K562 (cell line): ENCODE measurements around the gene GBX1. TPM values are rescaled to one million over a fixed set of nuclear protein-coding genes. Genes with fewer than 3 reads are reported as not detected.
A peak's percentile ranks its signal among the peaks of the same experiment; 100 is the strongest.

Experiments used
- BRD9 ChIP-seq: fragments of 450-650 bp; IDR thresholded peaks from 2 replicates; pipeline ENCODE4 v1.6.1; 2018; ENCODE audit warnings: low read depth; ENCODE audit not compliant: partially characterized antibody
- CBX1 ChIP-seq: sonication (generic); IDR thresholded peaks from 2 replicates; pipeline ENCODE4 v1.6.1; 2016; ENCODE audit warnings: antibody characterized with exemption, low read depth, mild to moderate bottlenecking
- CBX3 ChIP-seq, 2 experiments: IDR thresholded peaks; 1 replicate in 1 of 2; 2 replicates in 1 of 2; pipeline ENCODE4 v1.6.1; 2012; ENCODE audit warnings: inconsistent platforms in 2 of 2, low read length in 2 of 2, borderline replicate concordance in 1 of 2, control low read depth in 1 of 2
- CREB1 ChIP-seq, 2 experiments: sonication (generic) in 1 of 2; formaldehyde crosslinking in 1 of 2; IDR thresholded peaks; 2 replicates each; pipeline versions ENCODE4 v1.6.1 to v1.8.0; 2012 to 2022; ENCODE audit warnings: inconsistent platforms in 1 of 2, mild to moderate bottlenecking in 1 of 2, missing genetic modification reagents in 1 of 2, moderate library complexity in 1 of 2
- ESRRA ChIP-seq: fragments of 450-650 bp; IDR thresholded peaks from 2 replicates; pipeline ENCODE4 v1.6.1; 2014; ENCODE audit warnings: low read depth, mild to moderate bottlenecking, moderate library complexity, borderline replicate concordance
- IRF2 ChIP-seq: sonication (generic); formaldehyde crosslinking; IDR thresholded peaks from 2 replicates; pipeline ENCODE4 v1.8.1; 2022; ENCODE audit warnings: mild to moderate bottlenecking, missing genetic modification reagents
- MTA3 ChIP-seq: fragments of 450-650 bp; formaldehyde crosslinking; IDR thresholded peaks from 2 replicates; pipeline ENCODE4 v1.6.1; 2017; ENCODE audit warnings: mild to moderate bottlenecking, borderline replicate concordance
- NFATC3 ChIP-seq: fragments of 450-650 bp; IDR thresholded peaks from 2 replicates; pipeline ENCODE4 v1.6.1; 2017; ENCODE audit warnings: mild to moderate bottlenecking
- NFIC ChIP-seq: fragments of 450-650 bp; IDR thresholded peaks from 2 replicates; pipeline ENCODE4 v1.6.1; 2017; ENCODE audit warnings: mild to moderate bottlenecking, inconsistent platforms
- NR2C2 ChIP-seq, 2 experiments: fragments of 200-800 bp in 1 of 2; sonication (Bioruptor generic) in 1 of 2; sonication (generic) in 1 of 2; formaldehyde crosslinking in 1 of 2; IDR thresholded peaks; 2 replicates each; pipeline versions ENCODE4 v1.6.1 to v1.8.0; 2016 to 2022; ENCODE audit warnings: mild to moderate bottlenecking in 1 of 2, missing compliant biosample characterization in 1 of 2, missing genetic modification characterization in 1 of 2, missing genetic modification reagents in 1 of 2
- TCF3 ChIP-seq: sonication (generic); formaldehyde crosslinking; IDR thresholded peaks from 2 replicates; pipeline ENCODE4 v1.4.0; 2020; ENCODE audit warnings: mild to moderate bottlenecking, missing genetic modification reagents
- TOE1 ChIP-seq, 2 experiments: fragments of 450-650 bp in 1 of 2; sonication (generic) in 1 of 2; formaldehyde crosslinking in 1 of 2; IDR thresholded peaks; 2 replicates each; pipeline versions ENCODE4 v1.7.1 to v1.8.0; 2016 to 2022; ENCODE audit warnings: borderline replicate concordance in 2 of 2, mild to moderate bottlenecking in 2 of 2, antibody characterized with exemption in 1 of 2, inconsistent platforms in 1 of 2, low read depth in 1 of 2, missing genetic modification reagents in 1 of 2, moderate library complexity in 1 of 2
- ZNF668 ChIP-seq: fragments of 250-450 bp; sonication (Bioruptor Pico); IDR thresholded peaks from 2 replicates; pipeline ENCODE4 v1.8.0; 2022; ENCODE audit warnings: mild to moderate bottlenecking, inconsistent platforms
- polyA plus RNA-seq, 8 experiments: library from polyadenylated mRNA; depleted of rRNA in 4 of 8; stranded (reverse) in 5 of 8; unstranded in 3 of 8; fragments of >200 nt; fragmentation: Nextera tagmentation in 2 of 8; fragmentation: Illumina TruSeq in 1 of 8; extraction: Ambion mirVana in 2 of 8; extraction: Trizol in 1 of 8; gene quantifications; 2 replicates each; pipeline versions ENCODE4 v1.2.1 to v1.2.3, GENCODE V29; 2011 to 2014; ENCODE audit warnings: inconsistent platforms in 1 of 8, missing spikeins in 1 of 8
- total RNA-seq, 7 experiments: library from RNA; depleted of rRNA in 6 of 7; stranded (reverse); fragments of >200 nt in 6 of 7; fragmentation: Illumina TruSeq in 2 of 7; extraction: Trizol in 2 of 7; gene quantifications; 2 replicates each; pipeline versions ENCODE4 v1.2.1 to v1.2.3, GENCODE V29; 2011 to 2021; ENCODE audit warnings: low replicate concordance in 1 of 7
- TF ChIP-seq, protein P1 (sequence below), 2 experiments: IDR thresholded peaks; 2 replicates each; pipeline ENCODE4 v1.6.1; 2011; ENCODE audit warnings: borderline replicate concordance in 1 of 2, control low read depth in 1 of 2, low read depth in 1 of 2, low read length in 1 of 2, mild to moderate bottlenecking in 1 of 2, mixed read lengths in 1 of 2, moderate library complexity in 1 of 2; ENCODE audit not compliant: insufficient read depth in 1 of 2, insufficient read length in 1 of 2, poor library complexity in 1 of 2, severe bottlenecking in 1 of 2; ENCODE audit errors: extremely low read depth in 1 of 2
- TF ChIP-seq, protein P2 (sequence below): fragments of 250-450 bp; sonication (Bioruptor Pico); IDR thresholded peaks from 2 replicates; pipeline ENCODE4 v1.5.0; 2021
- TF ChIP-seq, protein P3 (sequence below): fragments of 450-650 bp; conservative IDR thresholded peaks from 2 replicates; pipeline ENCODE4 v1.6.1; 2016; ENCODE audit warnings: missing genetic modification characterization, low read depth, mild to moderate bottlenecking, control low read depth, missing compliant biosample characterization
- TF ChIP-seq, protein P4 (sequence below): fragments of 250-450 bp; sonication (Bioruptor Pico); IDR thresholded peaks from 2 replicates; pipeline ENCODE4 v1.4.0; 2020; ENCODE audit warnings: mild to moderate bottlenecking
- TF ChIP-seq, protein P5 (sequence below): fragments of 200-800 bp; sonication (Bioruptor generic); IDR thresholded peaks from 2 replicates; pipeline ENCODE4 v1.6.1; 2017; ENCODE audit warnings: missing genetic modification characterization, missing compliant biosample characterization

The GBX1 gene
- total and polyA plus RNA-seq, 9 of the 15 experiments (the other 6 are each of a cell fraction or from before 2014, with no cell fraction given), result not detected

DNA sequence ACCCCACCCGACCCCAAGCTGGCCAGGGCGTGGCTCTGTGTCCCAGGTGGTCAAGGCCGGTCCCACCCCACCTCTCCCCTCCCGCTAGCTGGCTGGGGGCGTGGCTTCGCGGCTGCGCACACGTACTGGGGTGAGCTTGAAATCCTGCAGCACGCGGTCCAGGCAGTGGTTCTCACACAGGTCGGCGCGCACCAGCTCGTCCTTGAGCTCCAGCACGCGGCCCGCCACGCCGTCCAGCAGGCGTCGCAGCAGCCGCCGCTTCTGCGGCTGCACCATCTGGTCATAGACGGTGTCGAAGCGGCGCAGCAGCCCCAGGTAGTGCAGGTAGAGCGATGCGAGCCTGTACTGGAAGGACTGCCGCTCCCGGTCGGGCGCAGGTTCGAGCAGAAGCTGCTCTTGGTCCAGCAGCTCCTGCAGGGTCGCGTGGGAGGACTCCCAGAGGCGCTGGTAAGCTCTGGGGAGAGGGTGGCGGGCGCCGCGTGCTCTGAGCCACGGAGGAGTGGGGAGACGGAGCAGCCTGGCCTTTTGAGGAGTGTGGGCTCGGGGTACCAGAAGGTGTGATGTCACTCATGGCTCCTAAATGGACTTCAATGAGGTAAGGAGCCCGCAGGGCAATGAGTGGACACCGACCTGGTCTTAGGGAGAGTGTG is 37.0 kb upstream of the GBX1 start (continued):
- no peak for TF ChIP-seq BRD9
- 0 out of 2 replicates have a peak, but pooled peaks have one; percentile 34 for TF ChIP-seq CBX1
- TF ChIP-seq TCF3 (CRISPR knock-in tag), result no peak
- TF ChIP-seq, protein P1, sequence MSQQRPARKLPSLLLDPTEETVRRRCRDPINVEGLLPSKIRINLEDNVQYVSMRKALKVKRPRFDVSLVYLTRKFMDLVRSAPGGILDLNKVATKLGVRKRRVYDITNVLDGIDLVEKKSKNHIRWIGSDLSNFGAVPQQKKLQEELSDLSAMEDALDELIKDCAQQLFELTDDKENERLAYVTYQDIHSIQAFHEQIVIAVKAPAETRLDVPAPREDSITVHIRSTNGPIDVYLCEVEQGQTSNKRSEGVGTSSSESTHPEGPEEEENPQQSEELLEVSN (IDR thresholded peaks at IDR 0.05; ENCODE audit: borderline replicate concordance in 1 of 2, extremely low read depth in 1 of 2, insufficient read depth in 1 of 2, insufficient read length in 1 of 2, low read depth in 1 of 2, low read length in 1 of 2, poor library complexity in 1 of 2, severe bottlenecking in 1 of 2), result peak; percentile 81 to 97
- peak; percentile 48; the same call in 1 of the 2 replicates for TF ChIP-seq NR2C2 (CRISPR knock-in tag; IDR thresholded peaks at IDR 0.05)
- no peak for TF ChIP-seq NR2C2 (tag; IDR thresholded peaks at IDR 0.05)
- TF ChIP-seq IRF2 (CRISPR knock-in tag), result peak; percentile 63; the same call in 1 of the 2 replicates
- TF ChIP-seq, protein P2, sequence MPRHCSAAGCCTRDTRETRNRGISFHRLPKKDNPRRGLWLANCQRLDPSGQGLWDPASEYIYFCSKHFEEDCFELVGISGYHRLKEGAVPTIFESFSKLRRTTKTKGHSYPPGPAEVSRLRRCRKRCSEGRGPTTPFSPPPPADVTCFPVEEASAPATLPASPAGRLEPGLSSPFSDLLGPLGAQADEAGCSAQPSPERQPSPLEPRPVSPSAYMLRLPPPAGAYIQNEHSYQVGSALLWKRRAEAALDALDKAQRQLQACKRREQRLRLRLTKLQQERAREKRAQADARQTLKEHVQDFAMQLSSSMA (CRISPR knock-in tag), result no peak
- TF ChIP-seq CBX3 (IDR thresholded peaks at IDR 0.05; ENCODE audit: borderline replicate concordance in 1 of 2, low read length in 2 of 2), result peak in 1 of 2 experiments; percentile 83; a peak in 1 of 3 replicates
- no peak for TF ChIP-seq ZNF668 (CRISPR knock-in tag)
- no peak for TF ChIP-seq NFATC3
- TF ChIP-seq, protein P3, sequence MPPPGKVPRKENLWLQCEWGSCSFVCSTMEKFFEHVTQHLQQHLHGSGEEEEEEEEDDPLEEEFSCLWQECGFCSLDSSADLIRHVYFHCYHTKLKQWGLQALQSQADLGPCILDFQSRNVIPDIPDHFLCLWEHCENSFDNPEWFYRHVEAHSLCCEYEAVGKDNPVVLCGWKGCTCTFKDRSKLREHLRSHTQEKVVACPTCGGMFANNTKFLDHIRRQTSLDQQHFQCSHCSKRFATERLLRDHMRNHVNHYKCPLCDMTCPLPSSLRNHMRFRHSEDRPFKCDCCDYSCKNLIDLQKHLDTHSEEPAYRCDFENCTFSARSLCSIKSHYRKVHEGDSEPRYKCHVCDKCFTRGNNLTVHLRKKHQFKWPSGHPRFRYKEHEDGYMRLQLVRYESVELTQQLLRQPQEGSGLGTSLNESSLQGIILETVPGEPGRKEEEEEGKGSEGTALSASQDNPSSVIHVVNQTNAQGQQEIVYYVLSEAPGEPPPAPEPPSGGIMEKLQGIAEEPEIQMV (tag), result peak; percentile 90
- no peak for TF ChIP-seq ESRRA
- no peak for TF ChIP-seq TOE1 (IDR thresholded peaks at IDR 0.05; ENCODE audit: borderline replicate concordance)
- TF ChIP-seq TOE1 (CRISPR knock-in tag; IDR thresholded peaks at IDR 0.05; ENCODE audit: borderline replicate concordance, low read depth), result no peak
- TF ChIP-seq, protein P4, sequence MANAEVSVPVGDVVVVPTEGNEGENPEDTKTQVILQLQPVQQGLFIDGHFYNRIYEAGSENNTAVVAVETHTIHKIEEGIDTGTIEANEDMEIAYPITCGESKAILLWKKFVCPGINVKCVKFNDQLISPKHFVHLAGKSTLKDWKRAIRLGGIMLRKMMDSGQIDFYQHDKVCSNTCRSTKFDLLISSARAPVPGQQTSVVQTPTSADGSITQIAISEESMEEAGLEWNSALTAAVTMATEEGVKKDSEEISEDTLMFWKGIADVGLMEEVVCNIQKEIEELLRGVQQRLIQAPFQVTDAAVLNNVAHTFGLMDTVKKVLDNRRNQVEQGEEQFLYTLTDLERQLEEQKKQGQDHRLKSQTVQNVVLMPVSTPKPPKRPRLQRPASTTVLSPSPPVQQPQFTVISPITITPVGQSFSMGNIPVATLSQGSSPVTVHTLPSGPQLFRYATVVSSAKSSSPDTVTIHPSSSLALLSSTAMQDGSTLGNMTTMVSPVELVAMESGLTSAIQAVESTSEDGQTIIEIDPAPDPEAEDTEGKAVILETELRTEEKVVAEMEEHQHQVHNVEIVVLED (CRISPR knock-in tag), result no peak
- no peak for TF ChIP-seq CREB1 (IDR thresholded peaks at IDR 0.05)
- peak; percentile 59; the same call in 1 of the 2 replicates for TF ChIP-seq CREB1 (CRISPR knock-in tag; IDR thresholded peaks at IDR 0.05)
- TF ChIP-seq MTA3, result no peak
- no peak for TF ChIP-seq NFIC
- TF ChIP-seq, protein P5, sequence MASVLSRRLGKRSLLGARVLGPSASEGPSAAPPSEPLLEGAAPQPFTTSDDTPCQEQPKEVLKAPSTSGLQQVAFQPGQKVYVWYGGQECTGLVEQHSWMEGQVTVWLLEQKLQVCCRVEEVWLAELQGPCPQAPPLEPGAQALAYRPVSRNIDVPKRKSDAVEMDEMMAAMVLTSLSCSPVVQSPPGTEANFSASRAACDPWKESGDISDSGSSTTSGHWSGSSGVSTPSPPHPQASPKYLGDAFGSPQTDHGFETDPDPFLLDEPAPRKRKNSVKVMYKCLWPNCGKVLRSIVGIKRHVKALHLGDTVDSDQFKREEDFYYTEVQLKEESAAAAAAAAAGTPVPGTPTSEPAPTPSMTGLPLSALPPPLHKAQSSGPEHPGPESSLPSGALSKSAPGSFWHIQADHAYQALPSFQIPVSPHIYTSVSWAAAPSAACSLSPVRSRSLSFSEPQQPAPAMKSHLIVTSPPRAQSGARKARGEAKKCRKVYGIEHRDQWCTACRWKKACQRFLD (CRISPR knock-in tag), result 0 out of 2 replicates have a peak, but pooled peaks have one; percentile 25
